Gastrocnemius medialis (tissue), 4 donors: ENCODE data around the gene KCNK4. TPM values are rescaled to one million over a fixed set of nuclear protein-coding genes. Genes with fewer than 3 reads are reported as not detected.

Source experiments
- ATAC-seq, 2 donors: fragments of 150-250 bp; one replicate each; pipeline ENCODE4 v1.9.1; 2016
- DNase-seq, 2 donors: peaks; one replicate each; pipeline ENCODE4 v3.0.0-alpha.2; 2019
- H3K27ac ChIP-seq, 4 donors: fragments of 200-600 bp; sonication (generic); 1 replicate in 1 of 4; 2 replicates in 3 of 4; pipeline ENCODE4 v1.5.1; 2016 to 2018; ENCODE audit warnings: mild to moderate bottlenecking in 2 of 4, moderate library complexity in 1 of 4
- H3K27me3 ChIP-seq, 3 donors: fragments of 200-600 bp; sonication (generic) in 2 of 3; 1 replicate in 1 of 3; 2 replicates in 2 of 3; pipeline versions ENCODE4 v1.5.1 to v1.6.0; 2016 to 2019; ENCODE audit warnings: mild to moderate bottlenecking in 1 of 3, moderate library complexity in 1 of 3
- H3K36me3 ChIP-seq, 2 donors: fragments of 200-600 bp; sonication (generic) in 1 of 2; one replicate each; pipeline ENCODE4 v1.5.1; 2017 to 2018
- H3K4me1 ChIP-seq, 2 donors: fragments of 200-600 bp; sonication (generic) in 1 of 2; one replicate each; pipeline ENCODE4 v1.5.1; 2016 to 2017; ENCODE audit warnings: mild to moderate bottlenecking in 2 of 2
- H3K4me3 ChIP-seq, 4 donors: fragments of 200-600 bp; sonication (generic) in 3 of 4; 1 replicate in 1 of 4; 2 replicates in 3 of 4; pipeline ENCODE4 v1.5.1; 2016 to 2019; ENCODE audit warnings: mild to moderate bottlenecking in 2 of 4
- H3K9me3 ChIP-seq, 3 donors: fragments of 200-600 bp; sonication (generic) in 2 of 3; 1 replicate in 1 of 3; 2 replicates in 2 of 3; pipeline ENCODE4 v1.5.1; 2016 to 2019
- POLR2A ChIP-seq, 2 donors: fragments of 450-650 bp; IDR thresholded peaks; one replicate each; pipeline ENCODE4 v1.6.1; 2017; ENCODE audit warnings: antibody characterized with exemption in 2 of 2, mild to moderate bottlenecking in 2 of 2, moderate library complexity in 2 of 2
- in situ Hi-C, 4 donors: fragments of 200-750 bp; cut with MboI; loops; one replicate each; pipeline versions ENCODE4 v1.15.0 to v1.8.0; 2017; ENCODE audit warnings: low sequenced_read_pairs in 4 of 4
- intact Hi-C: fragments of 100-400 bp; cut with DNase I; formaldehyde crosslinking; loops from one replicate; pipeline ENCODE4 v1.15.1; 2023; ENCODE audit warnings: low total_unique reads
- total RNA-seq, 4 donors: library from RNA; depleted of rRNA; stranded (reverse); fragments of >200 nt; gene quantifications; one replicate each; pipeline versions ENCODE4 v1.1.0 to v1.2.3, GENCODE V29; 2016
- TF ChIP-seq, protein P1 (sequence below), 5 experiments: fragments of 450-650 bp in 3 of 5; fragments of 200-600 bp in 2 of 5; sonication (generic) in 2 of 5; IDR thresholded peaks in 4 of 5; conservative IDR thresholded peaks in 1 of 5; 1 replicate in 4 of 5; 2 replicates in 1 of 5; pipeline ENCODE4 v1.5.1; 2016 to 2019; ENCODE audit warnings: antibody characterized with exemption in 5 of 5, mild to moderate bottlenecking in 3 of 5, moderate library complexity in 3 of 5

Gene KCNK4
- total RNA-seq, 4 donors from 2014 or later: not detected

DNA sequence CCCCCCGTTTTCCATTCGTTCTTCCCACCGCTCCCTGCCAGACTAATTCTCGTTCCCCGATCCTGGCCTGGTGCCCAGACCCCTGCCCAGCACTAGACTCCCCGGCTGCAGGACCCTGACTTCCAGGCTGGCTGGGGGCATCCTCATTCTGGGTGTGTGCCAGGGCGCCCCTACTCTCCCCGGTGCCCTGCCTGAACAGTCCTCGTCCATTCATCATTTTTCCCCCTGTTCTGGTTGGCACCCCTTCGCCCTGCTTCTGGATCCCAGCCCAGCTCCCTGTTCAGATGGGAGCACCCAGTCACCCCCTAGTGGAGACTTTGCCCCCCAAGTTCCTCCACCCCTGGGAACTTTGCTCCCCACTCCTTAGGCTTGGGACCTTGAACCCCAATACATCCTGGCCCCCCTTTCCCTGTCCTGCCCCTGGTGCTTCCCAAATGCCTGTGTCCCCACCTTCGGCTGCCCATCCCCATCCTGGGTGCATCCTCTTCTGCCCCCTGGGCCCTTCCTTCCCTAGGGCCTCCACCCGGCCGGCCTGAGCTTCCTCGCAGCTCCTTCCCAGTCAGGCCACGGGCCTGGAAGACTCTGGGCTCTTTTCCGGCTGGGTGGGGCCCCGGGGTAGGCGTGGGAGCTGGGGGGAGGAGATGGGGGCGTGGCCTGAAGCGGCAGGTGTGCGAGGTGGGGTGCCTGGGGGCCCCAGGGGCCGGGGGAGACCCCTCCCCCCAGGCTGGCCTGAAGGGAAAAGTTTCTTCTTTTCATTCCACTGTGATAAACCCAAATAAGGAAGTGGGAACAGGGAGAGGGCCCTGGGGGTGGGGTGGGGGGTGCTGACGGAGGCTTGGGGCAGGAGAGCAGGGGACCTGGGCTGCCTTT lies 38.9 kb upstream of the KCNK4 start:
- H3K4me1 ChIP-seq: peaks cover 36 to 37% of the 10 kb centered on the region in 2 donors
- in situ Hi-C loops (no loop called here), intact Hi-C loops (no loop called here)
- H3K27me3 ChIP-seq: no peaks in the 10 kb centered on the region
- peaks cover 0 to 15% of the 10 kb centered on the region in 2 donors for H3K36me3 ChIP-seq
- peak overlapping the region; percentile 67 to 82 (median 76) for H3K27ac ChIP-seq
- ATAC-seq (no peak), DNase-seq (no peak)
- H3K4me3 ChIP-seq: peak overlapping the region; percentile 65 to 92 (median 78)
- TF ChIP-seq, protein P1, sequence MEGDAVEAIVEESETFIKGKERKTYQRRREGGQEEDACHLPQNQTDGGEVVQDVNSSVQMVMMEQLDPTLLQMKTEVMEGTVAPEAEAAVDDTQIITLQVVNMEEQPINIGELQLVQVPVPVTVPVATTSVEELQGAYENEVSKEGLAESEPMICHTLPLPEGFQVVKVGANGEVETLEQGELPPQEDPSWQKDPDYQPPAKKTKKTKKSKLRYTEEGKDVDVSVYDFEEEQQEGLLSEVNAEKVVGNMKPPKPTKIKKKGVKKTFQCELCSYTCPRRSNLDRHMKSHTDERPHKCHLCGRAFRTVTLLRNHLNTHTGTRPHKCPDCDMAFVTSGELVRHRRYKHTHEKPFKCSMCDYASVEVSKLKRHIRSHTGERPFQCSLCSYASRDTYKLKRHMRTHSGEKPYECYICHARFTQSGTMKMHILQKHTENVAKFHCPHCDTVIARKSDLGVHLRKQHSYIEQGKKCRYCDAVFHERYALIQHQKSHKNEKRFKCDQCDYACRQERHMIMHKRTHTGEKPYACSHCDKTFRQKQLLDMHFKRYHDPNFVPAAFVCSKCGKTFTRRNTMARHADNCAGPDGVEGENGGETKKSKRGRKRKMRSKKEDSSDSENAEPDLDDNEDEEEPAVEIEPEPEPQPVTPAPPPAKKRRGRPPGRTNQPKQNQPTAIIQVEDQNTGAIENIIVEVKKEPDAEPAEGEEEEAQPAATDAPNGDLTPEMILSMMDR (IDR thresholded peaks at IDR 0.05 in 4 of 5, conservative IDR thresholded peaks at IDR 0.05 in 1 of 5): peak in 1 of 5 experiments; percentile 33
- TF ChIP-seq POLR2A (IDR thresholded peaks at IDR 0.05): no peak
- H3K9me3 ChIP-seq: no peaks in the 10 kb centered on the region

DNA sequence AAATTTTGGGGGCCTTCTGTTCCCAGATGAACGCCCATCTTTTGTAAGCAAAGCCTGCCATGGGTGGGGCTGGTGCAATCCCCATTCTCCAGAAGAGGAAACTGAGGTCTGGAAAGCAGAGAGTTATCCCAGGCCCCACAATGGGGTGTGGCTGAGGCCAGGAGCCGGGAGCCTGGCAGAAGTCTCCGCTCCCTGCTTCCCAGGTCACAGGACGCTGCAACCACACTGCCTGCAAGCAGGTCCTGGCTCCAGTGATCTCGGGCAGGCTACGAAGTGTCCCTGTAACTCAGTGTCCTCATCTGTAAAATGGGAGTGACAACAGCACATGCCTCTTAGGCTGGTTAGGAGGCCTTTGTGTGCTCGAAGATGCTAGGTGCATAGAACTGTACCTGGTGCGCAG lies 38.1 kb upstream of the KCNK4 start:
- Histone ChIP-seq H3K36me3 (peaks cover 0 to 17% of the 10 kb centered on the region in 2 donors), H3K27me3 (no peaks in the 10 kb centered on the region), H3K27ac (peak overlapping the region in 3 of 4 donors; percentile 6 to 77 (median 34)), H3K4me1 (peaks cover 31% of the 10 kb centered on the region in 2 donors), H3K4me3 (no peak overlapping the region), H3K9me3 (no peaks in the 10 kb centered on the region)
- ATAC-seq: no peak
- TF ChIP-seq, protein P1 (IDR thresholded peaks at IDR 0.05 in 4 of 5, conservative IDR thresholded peaks at IDR 0.05 in 1 of 5): no peak
- no peak for TF ChIP-seq POLR2A (IDR thresholded peaks at IDR 0.05)
- in situ Hi-C loops: no loop called here
- DNase-seq: no peak
- intact Hi-C loops: no loop called here

DNA sequence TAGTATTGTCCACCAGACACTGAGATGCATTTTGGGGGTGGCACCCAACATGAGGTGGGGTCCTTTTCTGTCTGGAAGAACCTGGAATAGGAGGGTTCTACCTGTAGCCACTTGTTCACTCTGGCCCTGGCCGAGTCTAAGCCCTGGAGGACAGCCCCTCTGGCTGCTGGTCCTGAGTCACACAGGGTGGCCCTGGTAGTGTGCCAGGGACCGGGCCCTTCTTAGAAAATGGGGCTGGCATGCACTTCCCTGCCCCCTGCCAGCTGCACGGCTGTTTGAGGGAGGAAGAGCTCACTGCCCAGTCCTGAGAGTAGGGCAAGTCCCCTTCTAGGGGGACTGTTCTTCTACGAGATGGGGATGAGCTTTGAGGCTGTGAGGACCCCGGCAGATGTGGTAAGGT lies 37.6 kb upstream of the KCNK4 start:
- intact Hi-C loops (no loop called here), in situ Hi-C loops (no loop called here)
- H3K4me3 ChIP-seq: no peak overlapping the region
- peak overlapping the region in 3 of 4 donors; percentile 6 to 77 (median 34) for H3K27ac ChIP-seq
- ATAC-seq (no peak), DNase-seq (peak in 1 of 2 donors; percentile 65)
- no peaks in the 10 kb centered on the region for H3K9me3 ChIP-seq
- H3K36me3 ChIP-seq: peaks cover 0 to 22% of the 10 kb centered on the region in 2 donors
- peaks cover 30 to 31% of the 10 kb centered on the region in 2 donors for H3K4me1 ChIP-seq
- TF ChIP-seq, protein P1 (IDR thresholded peaks at IDR 0.05 in 4 of 5, conservative IDR thresholded peaks at IDR 0.05 in 1 of 5): no peak
- no peak for TF ChIP-seq POLR2A (IDR thresholded peaks at IDR 0.05)
- no peaks in the 10 kb centered on the region for H3K27me3 ChIP-seq

DNA sequence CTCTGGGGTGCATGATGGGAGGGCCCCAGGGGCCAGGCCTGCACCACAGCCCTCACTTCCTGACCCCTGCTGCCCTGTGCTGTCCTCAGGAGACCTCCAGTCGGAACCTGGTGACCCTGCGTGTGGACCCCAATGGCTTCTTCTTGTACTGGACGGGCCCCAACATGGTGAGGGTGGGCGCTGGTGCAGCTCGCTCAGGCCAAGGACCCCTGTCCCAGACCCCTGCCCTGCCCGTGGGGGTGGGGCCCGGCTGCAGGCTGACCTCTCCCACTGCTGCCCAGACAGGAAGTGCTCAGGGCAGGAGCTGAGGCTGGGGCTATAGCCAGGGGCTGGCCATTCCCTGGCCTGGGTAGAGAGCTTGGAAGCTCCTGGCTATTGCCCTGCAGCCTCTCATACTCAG lies 36.8 kb upstream of the KCNK4 start:
- Histone ChIP-seq H3K27me3 (no peaks in the 10 kb centered on the region), H3K4me1 (peaks cover 30 to 31% of the 10 kb centered on the region in 2 donors), H3K27ac (no peak overlapping the region), H3K4me3 (no peak overlapping the region), H3K36me3 (peaks cover 0 to 30% of the 10 kb centered on the region in 2 donors), H3K9me3 (no peaks in the 10 kb centered on the region)
- ATAC-seq (no peak), DNase-seq (no peak)
- TF ChIP-seq, protein P1 (IDR thresholded peaks at IDR 0.05 in 4 of 5, conservative IDR thresholded peaks at IDR 0.05 in 1 of 5): no peak
- TF ChIP-seq POLR2A (IDR thresholded peaks at IDR 0.05): no peak
- in situ Hi-C loops (no loop called here), intact Hi-C loops (no loop called here)
